Activated naive CD4-positive, alpha-beta T cell treated with anti-CD3 and anti-CD28 coated beads, Interleukin-2, amount 10 ng/mL, durations not matched to agents 7 days and 5 days (primary cell): ENCODE data around the gene RFT1.

ENCODE experiments used
- CTCF ChIA-PET: fragments of 350-600 bp; sonication (Branson Sonifier 250); formaldehyde crosslinking; loops from one replicate; lab custom pipeline; 2021; ENCODE audit warnings: antibody characterized with exemption; lab: Charles Lee
- DNase-seq: peaks from one replicate; pipeline ENCODE4 v3.0.0-alpha.2; 2020
- H3K27ac Mint-ChIP-seq: one replicate; pipeline ENCODE4 v1.8.0; 2021; ENCODE audit warnings: mild to moderate bottlenecking, moderate library complexity, mixed read lengths
- H3K27me3 Mint-ChIP-seq: one replicate; pipeline ENCODE4 v1.8.0; 2021; ENCODE audit warnings: mild to moderate bottlenecking, mixed read lengths
- H3K36me3 Mint-ChIP-seq: one replicate; pipeline ENCODE4 v1.8.0; 2021; ENCODE audit warnings: mixed read lengths
- H3K4me1 Mint-ChIP-seq: one replicate; pipeline ENCODE4 v1.8.0; 2021; ENCODE audit warnings: mixed read lengths
- H3K4me3 Mint-ChIP-seq: one replicate; pipeline ENCODE4 v1.8.0; 2021; ENCODE audit warnings: mild to moderate bottlenecking, moderate library complexity, mixed read lengths
- H3K9me3 Mint-ChIP-seq: one replicate; pipeline ENCODE4 v1.8.0; 2021; ENCODE audit warnings: mixed read lengths

Gene RFT1

DNA sequence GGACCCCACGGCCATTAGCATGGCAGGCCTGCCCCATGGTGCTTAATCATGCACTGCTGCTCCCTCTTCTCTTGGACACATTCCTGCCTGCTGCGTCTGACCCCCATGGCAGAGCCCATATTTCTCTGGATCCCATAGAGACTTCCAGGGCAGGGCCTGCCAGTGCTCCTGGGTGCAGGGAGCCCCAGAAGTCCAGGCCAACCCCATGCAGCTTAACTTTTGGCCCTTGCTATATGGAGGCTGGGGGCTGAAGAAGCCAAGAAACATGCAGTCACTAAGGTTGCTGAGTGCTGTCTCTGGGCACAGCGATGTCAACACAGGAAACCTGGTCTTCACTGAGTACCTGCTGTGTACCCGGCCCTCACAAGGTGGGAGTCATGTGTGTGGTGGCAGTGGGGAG, 19.5 kb upstream of the RFT1 start:
- Mint-ChIP-seq H3K27ac (no peak overlapping the region), H3K36me3 (no peaks in the 10 kb centered on the region), H3K27me3 (peaks cover 48% of the 10 kb centered on the region), H3K4me3 (no peak overlapping the region), H3K4me1 (no peaks in the 10 kb centered on the region), H3K9me3 (no peaks in the 10 kb centered on the region)
- CTCF ChIA-PET: interaction anchor here (1.8 to 2.2 kb wide), 2 partner anchors 10 to 46 kb away, joined by 4 to 6 read pairs; partner anchors contain the start of gene PRKCD
- no peak for DNase-seq

GRCh38 chr3:53149006-53149690, 18.9 kb upstream of the RFT1 start:
- no peak overlapping the region for H3K4me3 Mint-ChIP-seq
- no peak overlapping the region for H3K27ac Mint-ChIP-seq
- CTCF ChIA-PET: interaction anchor here (1.8 to 2.2 kb wide), 2 partner anchors 11 to 47 kb away, joined by 4 to 6 read pairs; partner anchors contain the start of gene PRKCD
- H3K27me3 Mint-ChIP-seq: peaks cover 45% of the 10 kb centered on the region
- H3K4me1 Mint-ChIP-seq: no peaks in the 10 kb centered on the region
- H3K36me3 Mint-ChIP-seq: no peaks in the 10 kb centered on the region
- H3K9me3 Mint-ChIP-seq: no peaks in the 10 kb centered on the region
- DNase-seq: no peak

- no peak for DNase-seq
- H3K4me3 Mint-ChIP-seq: no peak overlapping the region
Observed at GRCh38 chr3:53147903-53148400, 17.7 kb upstream of the RFT1 start.

DNA sequence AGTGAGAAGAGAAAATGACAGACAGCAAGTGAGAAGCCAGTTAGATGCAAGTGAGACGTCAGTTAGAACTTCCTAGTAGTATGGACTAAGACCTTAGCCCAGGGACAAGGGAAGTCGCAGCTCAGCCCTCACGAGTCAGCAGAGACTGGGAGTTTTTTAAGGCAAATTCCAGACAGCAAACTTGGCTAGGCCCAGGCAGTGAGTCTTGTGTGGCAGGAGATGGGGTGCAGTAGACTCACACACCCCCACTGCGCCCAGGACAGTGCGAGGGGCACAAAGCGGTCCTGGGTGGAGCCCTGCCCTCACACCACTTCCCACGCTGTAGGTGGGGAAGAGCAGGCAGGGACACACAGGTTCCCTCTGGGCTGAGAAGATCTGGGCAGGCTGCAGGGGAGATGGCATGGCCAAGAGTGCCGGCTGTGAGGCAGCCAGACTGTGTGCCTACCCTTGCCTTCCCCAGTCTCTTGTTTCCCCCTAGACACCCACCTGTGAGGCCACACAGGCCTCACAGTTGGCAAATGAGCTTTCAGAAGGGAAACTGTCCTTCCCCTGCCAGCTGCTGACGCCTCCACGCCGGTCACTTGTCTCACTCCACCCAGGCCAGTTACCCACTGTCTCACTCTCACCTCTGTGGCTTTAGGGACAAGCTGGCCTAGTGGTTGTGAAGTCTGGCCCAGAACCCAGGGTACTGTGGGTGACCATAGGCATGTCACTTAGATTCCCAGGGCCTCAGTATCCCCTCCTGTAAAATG, 17.1 kb upstream of the RFT1 start:
- DNase-seq: no peak
- H3K27me3 Mint-ChIP-seq: peaks cover 27% of the 10 kb centered on the region
- H3K4me1 Mint-ChIP-seq: no peaks in the 10 kb centered on the region
- CTCF ChIA-PET: interaction anchor here (0.7 to 1.5 kb wide), 3 partner anchors 12 to 73 kb away, joined by 3 to 4 read pairs (median 3); no protein-coding TSS in a partner anchor
- H3K9me3 Mint-ChIP-seq: no peaks in the 10 kb centered on the region
- no peaks in the 10 kb centered on the region for H3K36me3 Mint-ChIP-seq
- H3K4me3 Mint-ChIP-seq: no peak overlapping the region
- H3K27ac Mint-ChIP-seq: no peak overlapping the region

More at GRCh38 chr3:53147903-53148400, 17.7 kb upstream of the RFT1 start:
- H3K27me3 Mint-ChIP-seq: peaks cover 33% of the 10 kb centered on the region
- no peaks in the 10 kb centered on the region for H3K36me3 Mint-ChIP-seq
- no peak overlapping the region for H3K27ac Mint-ChIP-seq
- CTCF ChIA-PET: interaction anchor here (1.2 to 1.8 kb wide), 3 partner anchors 13 to 72 kb away, joined by 3 to 4 read pairs (median 4); no protein-coding TSS in a partner anchor
- no peaks in the 10 kb centered on the region for H3K9me3 Mint-ChIP-seq
- H3K4me1 Mint-ChIP-seq: no peaks in the 10 kb centered on the region

DNA sequence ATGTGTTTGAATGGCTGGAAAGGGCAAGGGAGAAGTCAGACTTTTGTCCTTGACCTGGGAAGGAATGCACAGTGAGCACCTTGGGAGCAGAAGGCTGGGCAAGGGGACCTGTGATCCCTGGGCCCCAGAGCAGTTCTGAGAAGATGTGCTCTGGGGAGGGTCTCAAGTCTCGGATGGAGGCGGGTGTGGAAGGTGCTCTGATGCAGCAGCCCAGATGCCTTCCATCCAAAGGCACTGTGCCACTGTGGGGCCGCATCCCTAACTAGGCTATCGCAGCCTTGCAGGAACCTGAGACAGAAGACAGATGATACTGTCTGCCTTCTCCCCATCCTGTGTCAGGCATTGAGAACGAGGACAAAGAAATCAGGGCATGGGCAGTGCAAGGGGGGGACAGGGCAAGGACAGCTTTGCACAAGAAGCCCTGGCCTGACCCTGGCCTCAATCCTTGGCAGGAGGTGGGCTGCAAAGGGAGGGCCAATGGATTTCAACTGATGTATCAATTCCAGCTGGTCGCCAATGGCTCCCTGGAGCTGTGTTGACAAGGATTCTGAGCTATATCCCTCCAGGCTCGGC, 16.2 kb upstream of the RFT1 start:
- H3K36me3 Mint-ChIP-seq: no peaks in the 10 kb centered on the region
- H3K4me1 Mint-ChIP-seq: no peaks in the 10 kb centered on the region
- H3K27ac Mint-ChIP-seq: no peak overlapping the region
- peaks cover 22% of the 10 kb centered on the region for H3K27me3 Mint-ChIP-seq
- no peaks in the 10 kb centered on the region for H3K9me3 Mint-ChIP-seq
- CTCF ChIA-PET: interaction anchor here (0.7 kb wide), 1 partner anchor 13 kb away, joined by 3 read pairs; no protein-coding TSS in a partner anchor
- no peak for DNase-seq
- H3K4me3 Mint-ChIP-seq: no peak overlapping the region

GRCh38 chr3:53145713-53146080, 15.5 kb upstream of the RFT1 start:
- H3K4me3 Mint-ChIP-seq: no peak overlapping the region
- H3K36me3 Mint-ChIP-seq: no peaks in the 10 kb centered on the region
- no peaks in the 10 kb centered on the region for H3K4me1 Mint-ChIP-seq
- DNase-seq: no peak
- CTCF ChIA-PET: interaction anchor here (1.1 kb wide), 1 partner anchor 51 kb away, joined by 4 read pairs; no protein-coding TSS in a partner anchor
- peaks cover 22% of the 10 kb centered on the region for H3K27me3 Mint-ChIP-seq
- H3K9me3 Mint-ChIP-seq: no peaks in the 10 kb centered on the region
- no peak overlapping the region for H3K27ac Mint-ChIP-seq

GRCh38 chr3:53144862-53145712, 14.9 kb upstream of the RFT1 start:
- DNase-seq: no peak
- H3K27ac Mint-ChIP-seq: no peak overlapping the region
- no peak overlapping the region for H3K4me3 Mint-ChIP-seq
- H3K4me1 Mint-ChIP-seq: no peaks in the 10 kb centered on the region
- H3K36me3 Mint-ChIP-seq: no peaks in the 10 kb centered on the region
- peaks cover 22% of the 10 kb centered on the region for H3K27me3 Mint-ChIP-seq
- CTCF ChIA-PET: interaction anchor here (1.1 kb wide), 2 partner anchors 11 to 52 kb away, joined by 4 read pairs; no protein-coding TSS in a partner anchor
- no peaks in the 10 kb centered on the region for H3K9me3 Mint-ChIP-seq

DNA sequence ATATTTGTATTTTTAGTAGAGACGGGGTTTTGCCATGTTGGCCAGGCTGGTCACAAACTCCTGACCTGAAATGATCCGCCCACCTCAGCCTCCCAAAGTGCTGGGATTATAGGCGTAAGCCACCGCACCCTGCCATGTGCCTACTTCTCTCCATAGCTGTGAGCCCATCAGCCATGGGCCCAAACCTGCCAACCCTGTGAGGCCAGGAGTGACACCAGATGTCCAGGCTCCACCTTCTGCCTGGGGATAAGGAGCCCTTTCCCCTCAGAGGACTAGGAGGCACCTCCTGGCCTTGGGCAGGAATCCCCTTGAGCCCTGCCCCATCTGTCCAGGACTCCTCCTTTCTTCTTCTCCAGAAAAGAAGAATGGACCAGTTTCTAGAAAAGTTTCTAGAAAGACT, 14.2 kb upstream of the RFT1 start:
- no peaks in the 10 kb centered on the region for H3K9me3 Mint-ChIP-seq
- H3K27ac Mint-ChIP-seq: no peak overlapping the region
- no peaks in the 10 kb centered on the region for H3K4me1 Mint-ChIP-seq
- H3K36me3 Mint-ChIP-seq: no peaks in the 10 kb centered on the region
- H3K4me3 Mint-ChIP-seq: no peak overlapping the region
- CTCF ChIA-PET: interaction anchor here (1.1 kb wide), 1 partner anchor 10 kb away, joined by 4 read pairs; no protein-coding TSS in a partner anchor
- no peak for DNase-seq
- H3K27me3 Mint-ChIP-seq: peaks cover 21% of the 10 kb centered on the region

GRCh38 chr3:53142986-53143385, 12.8 kb upstream of the RFT1 start:
- CTCF ChIA-PET: interaction anchor here (0.7 to 2.1 kb wide), 3 partner anchors 9 to 53 kb away, joined by 3 to 6 read pairs (median 5); no protein-coding TSS in a partner anchor
- Mint-ChIP-seq H3K27ac (no peak overlapping the region), H3K4me3 (no peak overlapping the region), H3K9me3 (no peaks in the 10 kb centered on the region), H3K36me3 (no peaks in the 10 kb centered on the region), H3K27me3 (peaks cover 16% of the 10 kb centered on the region), H3K4me1 (no peaks in the 10 kb centered on the region)
- DNase-seq: no peak

DNA sequence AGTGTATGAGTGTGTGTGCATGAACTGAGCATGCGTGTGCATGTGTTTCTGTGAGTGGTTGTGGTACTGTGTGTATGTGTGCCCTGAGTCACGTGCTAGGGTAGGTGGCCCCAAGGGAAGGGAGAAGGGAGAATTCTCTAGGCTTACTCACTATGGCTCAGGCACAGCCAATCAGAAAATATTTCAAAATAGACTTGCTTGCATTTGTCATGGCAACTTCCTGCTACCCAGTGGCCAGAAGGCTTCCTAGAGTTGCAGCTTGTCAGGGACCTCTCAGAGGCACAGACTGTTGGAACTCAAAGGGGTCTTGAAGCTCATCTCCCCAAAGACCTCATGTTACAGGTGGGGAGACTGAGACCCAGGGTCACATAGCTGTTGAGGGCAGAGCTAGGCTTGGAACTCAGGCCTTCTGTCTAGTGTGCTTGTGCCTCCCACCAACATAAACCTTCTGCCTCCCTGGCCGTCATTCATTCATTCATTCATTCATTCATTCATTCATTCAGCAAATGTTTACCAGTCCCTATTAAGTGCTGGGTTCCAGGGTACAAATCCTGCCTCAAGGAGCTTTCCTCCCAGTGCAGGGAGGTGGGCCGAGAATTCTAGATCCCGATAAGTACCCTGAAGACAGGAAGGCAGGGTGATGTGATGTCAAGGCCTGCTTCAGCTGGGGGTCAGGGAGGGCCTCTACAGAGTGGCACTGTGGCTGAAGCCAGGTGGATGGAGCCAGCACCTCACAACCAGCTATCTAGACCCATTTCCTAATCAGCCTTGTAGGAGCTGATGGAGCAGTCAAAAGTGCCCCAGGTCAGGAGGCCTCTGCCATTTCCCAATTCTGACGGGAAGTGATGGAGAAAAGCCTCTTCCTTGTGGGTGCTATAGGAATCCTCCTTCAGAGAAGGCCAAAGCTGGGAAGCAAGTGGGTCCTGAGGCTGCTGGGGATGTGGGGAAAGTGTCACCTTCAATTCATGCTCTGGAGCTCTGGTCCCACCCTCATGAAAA, 10.9 kb upstream of the RFT1 start:
- DNase-seq: no peak
- no peak overlapping the region for H3K4me3 Mint-ChIP-seq

DNA sequence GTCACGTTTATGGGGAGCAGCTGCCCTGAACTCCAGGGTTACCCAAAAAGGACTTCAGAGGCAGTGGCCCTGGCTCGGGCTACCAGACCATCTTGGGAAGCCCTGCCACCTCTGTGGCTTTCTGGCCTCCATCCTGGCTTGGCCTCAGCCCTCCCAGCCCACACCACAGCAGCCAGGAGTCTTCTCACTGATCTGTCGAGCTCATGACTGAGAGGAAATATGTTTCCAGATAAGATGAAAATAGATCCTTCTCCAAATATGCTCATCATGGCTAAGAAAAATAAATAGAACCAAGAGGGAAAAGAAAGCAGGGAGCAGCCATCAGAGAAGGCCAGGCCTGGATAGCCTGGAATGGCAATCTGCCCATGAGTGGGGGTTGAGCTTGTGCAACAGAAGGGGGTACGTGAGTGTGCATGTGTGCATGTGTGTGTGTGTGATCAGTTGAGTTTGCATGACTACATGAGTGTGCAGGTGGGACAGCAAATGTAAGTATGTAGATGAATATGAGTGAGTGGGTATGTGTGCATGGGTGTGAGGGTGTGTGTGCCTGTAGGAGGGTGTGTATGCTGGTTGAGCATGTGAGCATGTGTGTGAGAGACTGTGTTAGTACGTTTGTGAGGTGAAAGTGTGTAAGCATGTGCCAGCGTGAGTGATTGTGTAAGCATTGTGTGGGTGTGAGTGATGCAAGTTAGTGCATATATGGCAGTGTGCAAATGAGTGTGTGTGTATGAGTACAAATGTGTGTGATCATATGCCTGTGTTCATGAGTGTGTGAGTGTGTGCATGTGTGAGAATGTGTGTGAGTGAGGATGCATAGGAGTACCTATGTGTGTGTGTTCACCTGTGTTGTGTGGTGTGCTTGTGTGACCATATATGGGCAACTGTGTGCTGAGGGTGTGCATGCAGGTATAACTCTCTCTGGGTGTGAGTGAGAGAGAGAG, 9.9 kb upstream of the RFT1 start:
- Mint-ChIP-seq H3K4me1 (no peaks in the 10 kb centered on the region), H3K27ac (no peak overlapping the region), H3K9me3 (no peaks in the 10 kb centered on the region), H3K4me3 (no peak overlapping the region), H3K36me3 (no peaks in the 10 kb centered on the region), H3K27me3 (peaks cover 7% of the 10 kb centered on the region)
- CTCF ChIA-PET: interaction anchor here (1.7 kb wide), 1 partner anchor 8 kb away, joined by 6 read pairs; no protein-coding TSS in a partner anchor
- DNase-seq: no peak

More for the DNA sequence above, 10.9 kb upstream of the RFT1 start:
- no peak overlapping the region for H3K27ac Mint-ChIP-seq
- H3K9me3 Mint-ChIP-seq: no peaks in the 10 kb centered on the region
- H3K4me1 Mint-ChIP-seq: no peaks in the 10 kb centered on the region
- H3K27me3 Mint-ChIP-seq: peaks cover 12% of the 10 kb centered on the region
- CTCF ChIA-PET: interaction anchor here (0.6 to 1.7 kb wide), 2 partner anchors 9 to 79 kb away, joined by 3 to 6 read pairs; no protein-coding TSS in a partner anchor
- no peaks in the 10 kb centered on the region for H3K36me3 Mint-ChIP-seq
